ENCODE measurements around the gene SEMA5A. TPM values are rescaled to one million over a fixed set of nuclear protein-coding genes. Genes with fewer than 3 reads are reported as not detected.

The SEMA5A gene
- total RNA-seq, 4 donors from 2014 or later = 15.0 to 81.0 (median 52.9) TPM

DNA sequence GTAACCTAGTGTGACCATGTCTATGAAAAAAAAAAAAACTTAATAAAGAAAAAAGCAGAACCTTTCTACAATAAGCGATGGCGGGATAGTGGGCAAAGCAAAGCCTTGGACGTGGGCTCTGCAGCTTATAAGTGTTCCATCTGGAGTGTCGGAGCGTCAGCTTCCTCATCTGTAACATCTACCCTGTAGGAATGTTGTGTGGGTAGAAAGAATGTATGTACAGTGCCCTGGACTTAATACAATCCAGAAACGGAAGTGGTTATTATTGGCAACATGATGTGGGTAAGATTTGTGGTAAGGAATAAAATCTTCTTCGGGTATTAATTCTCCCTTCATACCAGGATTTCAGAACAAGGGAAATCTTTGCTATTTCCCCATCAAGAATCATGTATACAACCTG lies 66.5 kb downstream of the SEMA5A start:
- H3K4me3 ChIP-seq = no peak overlapping the region
- intact Hi-C loops (cut with DNase I; ENCODE audit: low total_unique reads) = no loop called here
- in situ Hi-C loops (cut with MboI; ENCODE audit: low pct_ligation_motif_present in 1 of 4, low pct_unique_long_range_greater_than_20kb in 1 of 4, low sequenced_read_pairs in 3 of 4) = no loop called here
- no peaks in the 10 kb centered on the region for H3K27me3 ChIP-seq
- H3K4me1 ChIP-seq = no peaks in the 10 kb centered on the region
- H3K27ac ChIP-seq = no peak overlapping the region
- DNase-seq = no peak
- no peaks in the 10 kb centered on the region for H3K36me3 ChIP-seq
- TF ChIP-seq, protein P1, sequence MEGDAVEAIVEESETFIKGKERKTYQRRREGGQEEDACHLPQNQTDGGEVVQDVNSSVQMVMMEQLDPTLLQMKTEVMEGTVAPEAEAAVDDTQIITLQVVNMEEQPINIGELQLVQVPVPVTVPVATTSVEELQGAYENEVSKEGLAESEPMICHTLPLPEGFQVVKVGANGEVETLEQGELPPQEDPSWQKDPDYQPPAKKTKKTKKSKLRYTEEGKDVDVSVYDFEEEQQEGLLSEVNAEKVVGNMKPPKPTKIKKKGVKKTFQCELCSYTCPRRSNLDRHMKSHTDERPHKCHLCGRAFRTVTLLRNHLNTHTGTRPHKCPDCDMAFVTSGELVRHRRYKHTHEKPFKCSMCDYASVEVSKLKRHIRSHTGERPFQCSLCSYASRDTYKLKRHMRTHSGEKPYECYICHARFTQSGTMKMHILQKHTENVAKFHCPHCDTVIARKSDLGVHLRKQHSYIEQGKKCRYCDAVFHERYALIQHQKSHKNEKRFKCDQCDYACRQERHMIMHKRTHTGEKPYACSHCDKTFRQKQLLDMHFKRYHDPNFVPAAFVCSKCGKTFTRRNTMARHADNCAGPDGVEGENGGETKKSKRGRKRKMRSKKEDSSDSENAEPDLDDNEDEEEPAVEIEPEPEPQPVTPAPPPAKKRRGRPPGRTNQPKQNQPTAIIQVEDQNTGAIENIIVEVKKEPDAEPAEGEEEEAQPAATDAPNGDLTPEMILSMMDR (IDR thresholded peaks at IDR 0.05) = no peak
- no peak for TF ChIP-seq EP300 (IDR thresholded peaks at IDR 0.05; ENCODE audit: low read depth)
- no peak for TF ChIP-seq POLR2AphosphoS5 (IDR thresholded peaks at IDR 0.05)
- no peak for TF ChIP-seq POLR2A (IDR thresholded peaks at IDR 0.05)
- peaks cover 0 to 13% of the 10 kb centered on the region in 2 donors for H3K9me3 ChIP-seq
- 78 to 89% methylated on average over 7 of the region's 7 CpGs for WGBS, 2 donors (ENCODE audit: low coverage in 1 of 2)

DNA sequence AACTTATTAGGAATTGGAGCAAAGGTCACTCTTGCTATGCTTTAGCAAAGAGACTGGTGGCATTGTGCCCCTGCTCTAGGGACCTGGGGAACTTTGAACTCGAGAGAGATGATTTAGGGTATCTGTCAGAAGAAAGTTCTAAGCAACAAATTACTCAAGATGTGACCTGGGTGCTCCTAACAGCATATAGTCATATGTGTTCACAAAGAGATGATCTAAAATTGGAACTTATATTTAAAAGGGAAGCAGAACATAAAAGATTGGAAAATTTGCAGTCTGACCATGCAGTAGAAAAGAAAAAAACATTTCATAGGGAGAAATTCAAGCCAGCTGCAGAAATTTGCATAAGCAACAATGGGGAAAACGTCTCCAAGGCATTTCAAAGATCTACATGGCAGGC lies 68.3 kb downstream of the SEMA5A start:
- H3K27ac ChIP-seq = no peak overlapping the region
- no peaks in the 10 kb centered on the region for H3K27me3 ChIP-seq
- intact Hi-C loops (cut with DNase I; ENCODE audit: low total_unique reads) = no loop called here
- no peak overlapping the region for H3K4me3 ChIP-seq
- no peak for DNase-seq
- peaks cover 0 to 13% of the 10 kb centered on the region in 2 donors for H3K9me3 ChIP-seq
- H3K4me1 ChIP-seq = no peaks in the 10 kb centered on the region
- H3K36me3 ChIP-seq = no peaks in the 10 kb centered on the region
- 50 to 82% methylated on average over 1 to 2 of the region's 2 CpGs for WGBS, 2 donors (ENCODE audit: low coverage in 1 of 2)
- TF ChIP-seq POLR2AphosphoS5 (IDR thresholded peaks at IDR 0.05) (no peak), EP300 (IDR thresholded peaks at IDR 0.05; ENCODE audit: low read depth) (no peak), POLR2A (IDR thresholded peaks at IDR 0.05) (no peak)
- TF ChIP-seq, protein P1 (IDR thresholded peaks at IDR 0.05) = no peak
- in situ Hi-C loops (cut with MboI; ENCODE audit: low pct_ligation_motif_present in 1 of 4, low pct_unique_long_range_greater_than_20kb in 1 of 4, low sequenced_read_pairs in 3 of 4) = no loop called here

DNA sequence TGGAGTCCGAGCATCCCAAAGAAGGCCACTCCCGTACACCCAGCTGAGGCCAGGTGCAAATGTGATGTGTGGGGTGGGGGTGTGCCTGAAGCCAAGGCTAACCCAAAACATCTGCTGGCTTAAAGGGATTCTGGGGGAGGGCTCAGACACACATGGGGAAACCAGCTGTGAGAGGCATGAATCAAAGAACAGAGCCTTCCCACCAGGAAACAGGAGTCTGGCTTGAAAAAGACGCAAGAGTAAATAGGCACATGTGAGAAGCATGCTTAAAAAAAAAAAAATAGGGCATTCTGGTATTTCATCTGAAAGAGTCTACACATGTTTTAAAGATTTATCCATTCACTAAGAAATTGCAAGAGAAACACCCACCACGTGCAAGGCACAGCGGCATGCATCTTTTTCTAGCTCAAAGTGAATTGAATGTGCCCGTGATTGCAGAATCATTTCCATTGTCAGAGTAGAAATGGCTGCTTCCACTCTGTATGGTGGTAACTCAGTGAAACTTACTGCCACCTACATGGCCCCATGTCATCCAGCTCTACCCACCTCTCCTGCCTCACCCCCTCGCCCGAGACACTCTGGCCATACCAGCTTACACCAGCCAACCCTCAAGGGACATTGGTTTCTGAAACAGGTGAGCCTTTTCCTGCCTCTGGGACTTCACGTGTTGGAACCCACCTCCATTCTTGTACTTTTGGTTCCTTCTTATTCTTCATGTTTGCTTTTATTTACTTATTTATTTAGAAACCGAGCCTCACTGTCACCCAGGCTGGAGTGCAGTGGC lies 71.5 kb downstream of the SEMA5A start:
- 84 to 85% methylated on average over 7 to 10 of the region's 10 CpGs for WGBS, 2 donors (ENCODE audit: low coverage in 1 of 2)
- Histone ChIP-seq H3K4me3 (no peak overlapping the region), H3K36me3 (no peaks in the 10 kb centered on the region), H3K9me3 (peaks cover 0 to 13% of the 10 kb centered on the region in 2 donors), H3K27ac (no peak overlapping the region), H3K4me1 (no peaks in the 10 kb centered on the region), H3K27me3 (no peaks in the 10 kb centered on the region)
- intact Hi-C loops (cut with DNase I; ENCODE audit: low total_unique reads) = no loop called here
- TF ChIP-seq POLR2A (IDR thresholded peaks at IDR 0.05) = no peak
- in situ Hi-C loops (cut with MboI; ENCODE audit: low pct_ligation_motif_present in 1 of 4, low pct_unique_long_range_greater_than_20kb in 1 of 4, low sequenced_read_pairs in 3 of 4) = no loop called here
- DNase-seq = no peak

DNA sequence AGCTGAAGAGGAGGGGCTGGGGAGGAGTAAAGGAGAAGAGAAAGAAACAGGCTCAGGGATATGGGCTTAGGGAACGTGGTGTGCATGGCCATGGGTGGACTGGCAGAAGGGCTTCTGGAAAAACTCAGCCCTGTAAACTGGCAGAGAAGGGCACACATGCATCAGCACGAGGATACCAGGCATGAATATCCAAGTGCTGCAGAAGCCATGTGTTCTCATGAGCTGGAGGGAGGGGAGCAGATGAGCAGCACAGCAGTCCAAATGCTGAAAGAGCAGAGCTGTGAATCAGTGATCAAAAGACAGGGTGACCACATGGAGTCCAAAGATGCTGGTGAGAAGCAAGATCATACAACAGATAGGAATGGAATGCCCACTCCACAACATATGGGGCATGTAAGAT lies 72.3 kb downstream of the SEMA5A start:
- DNase-seq = no peak
- H3K9me3 ChIP-seq = peaks cover 0 to 13% of the 10 kb centered on the region in 2 donors
- H3K4me1 ChIP-seq = no peaks in the 10 kb centered on the region
- no peak for TF ChIP-seq POLR2A (IDR thresholded peaks at IDR 0.05)
- no peak for TF ChIP-seq POLR2AphosphoS5 (IDR thresholded peaks at IDR 0.05)
- no peak for TF ChIP-seq EP300 (IDR thresholded peaks at IDR 0.05; ENCODE audit: low read depth)
- TF ChIP-seq, protein P1 (IDR thresholded peaks at IDR 0.05) = no peak
- WGBS, 2 donors (ENCODE audit: low coverage in 1 of 2) = 58 to 63% methylated on average over 2 of the region's 2 CpGs
- in situ Hi-C loops (cut with MboI; ENCODE audit: low pct_ligation_motif_present in 1 of 4, low pct_unique_long_range_greater_than_20kb in 1 of 4, low sequenced_read_pairs in 3 of 4) (no loop called here), intact Hi-C loops (cut with DNase I; ENCODE audit: low total_unique reads) (no loop called here)
- H3K27ac ChIP-seq = no peak overlapping the region
- H3K27me3 ChIP-seq = no peaks in the 10 kb centered on the region
- no peaks in the 10 kb centered on the region for H3K36me3 ChIP-seq
- H3K4me3 ChIP-seq = no peak overlapping the region
